ENCODE results near the gene MFN2. TPM values are rescaled to one million over a fixed set of nuclear protein-coding genes. Genes with fewer than 3 reads are reported as not detected.

The MFN2 gene
- total RNA-seq, 1 donor from 2014 or later: 29.6 TPM

GRCh38 chr1:12003762-12004161 is 23.5 kb downstream of the MFN2 start:
- no peak overlapping the region for H3K9ac ChIP-seq
- Mint-ChIP-seq H3K27ac (no peak overlapping the region), H3K36me3 (peaks cover 42% of the 10 kb centered on the region), H3K4me1 (peaks cover 16% of the 10 kb centered on the region), H3K27me3 (ENCODE audit: insufficient read depth, low read depth) (peaks cover 3% of the 10 kb centered on the region), H3K4me3 (no peak overlapping the region), H3K9me3 (no peaks in the 10 kb centered on the region)
- no peak overlapping the region for H3K4me2 ChIP-seq
- DNase-seq (ENCODE audit: low spot score): no peak
- no peaks in the 10 kb centered on the region for H3K27me3 ChIP-seq
- H3F3A ChIP-seq (ENCODE audit: low read depth): peaks cover 7% of the 10 kb centered on the region
- H3K9me3 ChIP-seq (ENCODE audit: low read depth): no peaks in the 10 kb centered on the region
- H3K4me1 ChIP-seq: no peaks in the 10 kb centered on the region
- H4K20me1 ChIP-seq (ENCODE audit: low read depth): no peaks in the 10 kb centered on the region
- no peak overlapping the region for H2AFZ ChIP-seq (replicated peaks)
- no peak overlapping the region for H3K4me3 ChIP-seq
- H3K27ac ChIP-seq: no peak overlapping the region
- H3K36me3 ChIP-seq: no peaks in the 10 kb centered on the region
- TF ChIP-seq EZH2phosphoT487 (IDR thresholded peaks at IDR 0.05) (no peak), EZH2 (IDR thresholded peaks at IDR 0.05) (no peak)
- TF ChIP-seq, protein P1, sequence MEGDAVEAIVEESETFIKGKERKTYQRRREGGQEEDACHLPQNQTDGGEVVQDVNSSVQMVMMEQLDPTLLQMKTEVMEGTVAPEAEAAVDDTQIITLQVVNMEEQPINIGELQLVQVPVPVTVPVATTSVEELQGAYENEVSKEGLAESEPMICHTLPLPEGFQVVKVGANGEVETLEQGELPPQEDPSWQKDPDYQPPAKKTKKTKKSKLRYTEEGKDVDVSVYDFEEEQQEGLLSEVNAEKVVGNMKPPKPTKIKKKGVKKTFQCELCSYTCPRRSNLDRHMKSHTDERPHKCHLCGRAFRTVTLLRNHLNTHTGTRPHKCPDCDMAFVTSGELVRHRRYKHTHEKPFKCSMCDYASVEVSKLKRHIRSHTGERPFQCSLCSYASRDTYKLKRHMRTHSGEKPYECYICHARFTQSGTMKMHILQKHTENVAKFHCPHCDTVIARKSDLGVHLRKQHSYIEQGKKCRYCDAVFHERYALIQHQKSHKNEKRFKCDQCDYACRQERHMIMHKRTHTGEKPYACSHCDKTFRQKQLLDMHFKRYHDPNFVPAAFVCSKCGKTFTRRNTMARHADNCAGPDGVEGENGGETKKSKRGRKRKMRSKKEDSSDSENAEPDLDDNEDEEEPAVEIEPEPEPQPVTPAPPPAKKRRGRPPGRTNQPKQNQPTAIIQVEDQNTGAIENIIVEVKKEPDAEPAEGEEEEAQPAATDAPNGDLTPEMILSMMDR (IDR thresholded peaks at IDR 0.05): no peak
- H3K79me2 ChIP-seq (ENCODE audit: low read depth): no peaks in the 10 kb centered on the region

DNA sequence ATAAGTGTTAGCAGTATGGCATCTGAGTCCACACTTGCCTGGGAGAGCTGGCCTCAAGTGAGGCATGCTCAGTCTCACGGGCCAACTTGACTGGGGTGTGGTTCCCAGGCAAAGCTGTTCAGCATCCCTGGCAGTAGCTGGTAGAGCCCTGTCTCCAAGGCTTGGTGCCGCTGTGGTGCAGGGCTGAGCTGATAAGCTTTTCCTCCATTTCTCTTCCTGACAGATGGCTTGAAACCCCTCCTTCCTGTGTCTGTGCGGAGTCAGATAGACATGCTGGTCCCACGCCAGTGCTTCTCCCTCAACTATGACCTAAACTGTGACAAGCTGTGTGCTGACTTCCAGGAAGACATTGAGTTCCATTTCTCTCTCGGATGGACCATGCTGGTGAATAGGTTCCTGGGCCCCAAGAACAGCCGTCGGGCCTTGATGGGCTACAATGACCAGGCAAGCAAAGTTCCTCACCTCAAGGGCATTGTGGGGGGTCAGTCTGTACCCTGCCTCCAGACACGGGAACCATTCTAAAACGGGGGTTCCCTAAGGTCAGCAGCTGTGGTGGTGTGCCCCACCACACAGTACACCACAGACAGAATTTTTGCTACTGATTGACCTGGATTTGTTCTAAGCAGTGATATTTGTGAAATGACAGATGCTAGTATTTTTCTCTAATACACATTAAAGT is 25.4 kb downstream of the MFN2 start:
- TF ChIP-seq, protein P1 (IDR thresholded peaks at IDR 0.05): no peak
- no peak for TF ChIP-seq EZH2 (IDR thresholded peaks at IDR 0.05)
- TF ChIP-seq EZH2phosphoT487 (IDR thresholded peaks at IDR 0.05): no peak
- H3K36me3 ChIP-seq: no peaks in the 10 kb centered on the region
- peaks cover 3% of the 10 kb centered on the region for H3K27me3 Mint-ChIP-seq (ENCODE audit: insufficient read depth, low read depth)

DNA sequence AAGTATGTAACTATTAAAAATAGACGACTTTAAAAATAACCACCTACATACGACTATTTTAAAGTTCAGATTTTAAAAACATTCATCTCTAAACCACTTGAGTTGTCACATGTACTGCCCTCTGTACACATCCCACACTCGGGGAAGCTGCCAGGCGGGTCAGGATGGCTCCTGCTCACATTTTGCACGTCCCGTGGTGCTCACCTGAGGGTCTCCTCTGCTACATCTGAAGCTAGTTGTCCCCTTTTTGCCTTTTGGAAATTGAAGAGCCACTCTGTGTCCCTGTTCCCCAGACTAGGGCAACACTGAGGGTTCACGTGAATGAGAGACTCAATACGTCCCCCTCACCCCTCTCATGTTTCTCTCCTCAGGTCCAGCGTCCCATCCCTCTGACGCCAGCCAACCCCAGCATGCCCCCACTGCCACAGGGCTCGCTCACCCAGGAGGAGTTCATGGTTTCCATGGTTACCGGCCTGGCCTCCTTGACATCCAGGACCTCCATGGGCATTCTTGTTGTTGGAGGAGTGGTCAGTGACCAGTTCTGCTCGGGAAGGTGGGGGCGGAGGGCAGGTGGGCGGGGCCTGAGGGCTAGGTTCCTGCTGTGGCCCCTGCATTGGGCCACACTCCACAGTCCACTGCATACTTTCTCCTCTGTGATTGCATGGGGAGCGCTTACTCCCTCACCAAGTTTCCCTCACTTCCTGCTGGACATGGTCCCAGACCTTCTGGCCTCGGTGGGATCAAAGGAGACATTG is 26.1 kb downstream of the MFN2 start:
- Histone ChIP-seq H3K79me2 (ENCODE audit: low read depth) (no peaks in the 10 kb centered on the region), H3K27me3 (no peaks in the 10 kb centered on the region), H3K9ac (no peak overlapping the region), H3F3A (ENCODE audit: low read depth) (peaks cover 5% of the 10 kb centered on the region), H3K4me3 (no peak overlapping the region), H3K27ac (no peak overlapping the region), H3K36me3 (no peaks in the 10 kb centered on the region), H2AFZ (replicated peaks) (no peak overlapping the region), H3K4me1 (no peaks in the 10 kb centered on the region), H4K20me1 (ENCODE audit: low read depth) (no peaks in the 10 kb centered on the region), H3K4me2 (no peak overlapping the region), H3K9me3 (ENCODE audit: low read depth) (no peaks in the 10 kb centered on the region)
- DNase-seq (ENCODE audit: low spot score): no peak
- no peak overlapping the region for H3K4me3 Mint-ChIP-seq
- H3K27ac Mint-ChIP-seq: peak overlapping the region; percentile 91
- H3K36me3 Mint-ChIP-seq: peaks cover 52% of the 10 kb centered on the region
- no peaks in the 10 kb centered on the region for H3K9me3 Mint-ChIP-seq
- TF ChIP-seq, protein P1 (IDR thresholded peaks at IDR 0.05): no peak
- TF ChIP-seq EZH2 (IDR thresholded peaks at IDR 0.05) (no peak), EZH2phosphoT487 (IDR thresholded peaks at IDR 0.05) (no peak)
- H3K27me3 Mint-ChIP-seq (ENCODE audit: insufficient read depth, low read depth): peaks cover 3% of the 10 kb centered on the region
- peaks cover 16% of the 10 kb centered on the region for H3K4me1 Mint-ChIP-seq

More for the DNA sequence above, 25.4 kb downstream of the MFN2 start:
- Histone ChIP-seq H3K4me2 (no peak overlapping the region), H3K79me2 (ENCODE audit: low read depth) (no peaks in the 10 kb centered on the region), H3K27me3 (no peaks in the 10 kb centered on the region), H2AFZ (replicated peaks) (no peak overlapping the region), H3F3A (ENCODE audit: low read depth) (peaks cover 7% of the 10 kb centered on the region), H3K4me1 (no peaks in the 10 kb centered on the region), H4K20me1 (ENCODE audit: low read depth) (no peaks in the 10 kb centered on the region), H3K9me3 (ENCODE audit: low read depth) (no peaks in the 10 kb centered on the region), H3K27ac (no peak overlapping the region), H3K4me3 (no peak overlapping the region), H3K9ac (no peak overlapping the region)
- Mint-ChIP-seq H3K27ac (peak overlapping the region; percentile 6), H3K9me3 (no peaks in the 10 kb centered on the region), H3K36me3 (peaks cover 50% of the 10 kb centered on the region), H3K4me1 (peaks cover 16% of the 10 kb centered on the region), H3K4me3 (no peak overlapping the region)
- DNase-seq (ENCODE audit: low spot score): no peak
